HEK293T (cell line): ENCODE measurements around the gene MARCHF9.

Source experiments
- ARNT ChIP-seq: fragments of 450-650 bp; IDR thresholded peaks from 2 replicates; pipeline ENCODE4 v1.6.1; 2017; ENCODE audit warnings: mild to moderate bottlenecking
- BHLHE40 ChIP-seq: fragments of 450-650 bp; IDR thresholded peaks from 2 replicates; pipeline ENCODE4 v1.6.1; 2016; ENCODE audit warnings: mild to moderate bottlenecking, moderate library complexity, borderline replicate concordance
- ELF4 ChIP-seq: fragments of 450-650 bp; IDR thresholded peaks from 2 replicates; pipeline ENCODE4 v1.6.1; 2017; ENCODE audit warnings: antibody characterized with exemption
- FOXK2 ChIP-seq: fragments of 450-650 bp; IDR thresholded peaks from 2 replicates; pipeline ENCODE4 v1.6.1; 2016; ENCODE audit warnings: mild to moderate bottlenecking
- FOXM1 ChIP-seq: fragments of 450-650 bp; IDR thresholded peaks from 2 replicates; pipeline ENCODE4 v1.6.1; 2017; ENCODE audit warnings: mild to moderate bottlenecking, borderline replicate concordance
- HDGF ChIP-seq: fragments of 450-650 bp; IDR thresholded peaks from 2 replicates; pipeline ENCODE4 v1.6.1; 2017; ENCODE audit warnings: antibody characterized with exemption, borderline replicate concordance
- L3MBTL2 ChIP-seq: fragments of 450-650 bp; conservative IDR thresholded peaks from 2 replicates; pipeline ENCODE4 v1.6.1; 2016; ENCODE audit warnings: mild to moderate bottlenecking
- LEF1 ChIP-seq: fragments of 450-650 bp; IDR thresholded peaks from 2 replicates; pipeline ENCODE4 v1.6.1; 2017; ENCODE audit warnings: mild to moderate bottlenecking, borderline replicate concordance
- SP1 ChIP-seq: fragments of 450-650 bp; IDR thresholded peaks from 2 replicates; pipeline ENCODE4 v1.6.1; 2017
- SUZ12 ChIP-seq: fragments of 450-650 bp; IDR thresholded peaks from 2 replicates; pipeline ENCODE4 v1.6.1; 2016; ENCODE audit warnings: mild to moderate bottlenecking
- TARDBP ChIP-seq: fragments of 450-650 bp; IDR thresholded peaks from 2 replicates; pipeline ENCODE4 v1.6.1; 2016

- no peak for TF ChIP-seq FOXM1
- no peak for TF ChIP-seq SUZ12
- no peak for TF ChIP-seq SP1
- TF ChIP-seq ARNT, result no peak
- no peak for TF ChIP-seq ELF4
- no peak for TF ChIP-seq L3MBTL2
- TF ChIP-seq LEF1, result no peak
- no peak for TF ChIP-seq FOXK2
- TF ChIP-seq TARDBP, result no peak
- no peak for TF ChIP-seq BHLHE40
- TF ChIP-seq HDGF, result no peak
Measured at GRCh38 chr12:57806677-57807076, 51.8 kb downstream of the MARCHF9 start.
